ENCODE measurements around the gene CLTC. TPM values are rescaled to one million over a fixed set of nuclear protein-coding genes. Genes with fewer than 3 reads are reported as not detected.

Gene CLTC
- total and polyA plus RNA-seq, 2 of the 13 experiments (the other 11 are each of a cell fraction or from before 2014, with no cell fraction given): 134 to 283 TPM

DNA sequence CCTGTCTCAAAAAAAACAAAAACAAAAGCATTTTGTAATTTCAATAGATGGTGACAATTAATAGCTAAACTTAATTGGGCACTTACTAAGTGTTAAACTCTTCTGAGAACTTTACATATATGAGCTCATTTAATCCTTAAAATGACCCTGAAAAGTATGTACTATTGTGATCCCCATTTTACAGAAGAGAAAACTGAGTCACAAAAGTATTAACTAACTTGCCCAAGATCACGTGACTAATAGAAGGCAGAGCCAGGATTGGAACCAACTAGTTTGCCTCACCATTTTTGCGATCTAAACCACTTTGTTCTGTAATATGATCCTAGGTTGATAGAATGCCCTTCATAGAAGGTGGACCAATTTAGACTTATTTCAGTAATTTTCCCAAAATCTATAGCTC lies 114.0 kb downstream of the CLTC start:
- CTCF ChIA-PET (ENCODE audit: low intra/inter-chr PET ratio, low total read pairs): no interaction called here

GRCh38 chr17:59734226-59734625 lies 114.5 kb downstream of the CLTC start:
- FAIRE-seq (no peak), DNase-seq (ENCODE audit: low spot score) (no peak), ATAC-seq (no peak)
- in situ Hi-C loops (cut with HindIII; ENCODE audit: extremely low pct_ligation_motif_present, low pct_unique_long_range_greater_than_20kb) (no loop called here), intact Hi-C loops (cut with micrococcal nuclease; ENCODE audit: unreplicated experiment) (no loop called here)
- peaks cover 7 to 34% of the 10 kb centered on the region in 2 experiments for H3K36me3 ChIP-seq (replicated peaks in 1 of 2; ENCODE audit: control insufficient read depth in 1 of 2, insufficient read depth in 2 of 2, low read length in 2 of 2)
- WGBS (ENCODE audit: low lambda C conversion rate): 98% methylated on average over 5 of the region's 5 CpGs
- no peaks in the 10 kb centered on the region for H4K20me1 ChIP-seq (ENCODE audit: insufficient read depth, low read length)
- H2AFZ ChIP-seq (ENCODE audit: low read length): no peak overlapping the region
- peaks cover 21% of the 10 kb centered on the region for H3K79me2 ChIP-seq (ENCODE audit: insufficient read depth, low read length)
- ChIA-PET POLR2A (interaction anchor here (1.3 kb wide), 1 partner anchor 27 kb away, joined by 3 read pairs; the partner anchor contains the start of genes PTRH2 and VMP1), CTCF (ENCODE audit: low intra/inter-chr PET ratio, low total read pairs) (no interaction called here)
- BruUV-seq (replicated peaks): no TSS peak
- no peaks in the 10 kb centered on the region for H3K9me3 ChIP-seq (ENCODE audit: low read length)
- H3K4me2 ChIP-seq (ENCODE audit: low read depth, low read length): no peak overlapping the region
- no peak overlapping the region for H3K9ac ChIP-seq (ENCODE audit: insufficient read depth, low read depth, low read length)
- H3K27me3 ChIP-seq (ENCODE audit: control insufficient read depth in 1 of 2, insufficient read depth in 2 of 2, low read length in 2 of 2): no peaks in the 10 kb centered on the region
- H3K27ac ChIP-seq (ENCODE audit: extremely low read length, insufficient read depth, low read length): no peak overlapping the region
- peaks cover 12% of the 10 kb centered on the region for H3K4me1 ChIP-seq (ENCODE audit: insufficient read depth, low read length)
- H3K4me3 ChIP-seq (replicated peaks in 1 of 3; ENCODE audit: insufficient read depth in 1 of 3, low read depth in 2 of 3, low read length in 3 of 3): no peak overlapping the region
- no peak for TF ChIP-seq ZMYM4 (CRISPR knock-in tag; IDR thresholded peaks at IDR 0.05)
- TF ChIP-seq ZNF773 (CRISPR knock-in tag; IDR thresholded peaks at IDR 0.05; ENCODE audit: borderline replicate concordance): no peak
- TF ChIP-seq ZXDC (CRISPR knock-in tag; IDR thresholded peaks at IDR 0.05): no peak
- no peak for TF ChIP-seq CENPX (CRISPR knock-in tag; IDR thresholded peaks at IDR 0.05)
- TF ChIP-seq CEBPG (CRISPR knock-in tag; IDR thresholded peaks at IDR 0.05): no peak
- TF ChIP-seq ZNF781 (CRISPR knock-in tag; IDR thresholded peaks at IDR 0.05; ENCODE audit: borderline replicate concordance, not compliant biosample characterization): no peak
- TF ChIP-seq ZNF101 (CRISPR knock-in tag; IDR thresholded peaks at IDR 0.05; ENCODE audit: borderline replicate concordance, low read depth): no peak
- no peak for TF ChIP-seq MAFG (CRISPR knock-in tag; IDR thresholded peaks at IDR 0.05)
- TF ChIP-seq, protein P1, sequence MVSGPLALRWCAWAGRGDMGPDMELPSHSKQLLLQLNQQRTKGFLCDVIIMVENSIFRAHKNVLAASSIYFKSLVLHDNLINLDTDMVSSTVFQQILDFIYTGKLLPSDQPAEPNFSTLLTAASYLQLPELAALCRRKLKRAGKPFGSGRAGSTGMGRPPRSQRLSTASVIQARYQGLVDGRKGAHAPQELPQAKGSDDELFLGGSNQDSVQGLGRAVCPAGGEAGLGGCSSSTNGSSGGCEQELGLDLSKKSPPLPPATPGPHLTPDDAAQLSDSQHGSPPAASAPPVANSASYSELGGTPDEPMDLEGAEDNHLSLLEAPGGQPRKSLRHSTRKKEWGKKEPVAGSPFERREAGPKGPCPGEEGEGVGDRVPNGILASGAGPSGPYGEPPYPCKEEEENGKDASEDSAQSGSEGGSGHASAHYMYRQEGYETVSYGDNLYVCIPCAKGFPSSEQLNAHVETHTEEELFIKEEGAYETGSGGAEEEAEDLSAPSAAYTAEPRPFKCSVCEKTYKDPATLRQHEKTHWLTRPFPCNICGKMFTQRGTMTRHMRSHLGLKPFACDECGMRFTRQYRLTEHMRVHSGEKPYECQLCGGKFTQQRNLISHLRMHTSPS (CRISPR knock-in tag; IDR thresholded peaks at IDR 0.05; ENCODE audit: low read depth): no peak
- TF ChIP-seq BCL6 (CRISPR knock-in tag; IDR thresholded peaks at IDR 0.05): no peak
- TF ChIP-seq KDM2A (CRISPR knock-in tag; IDR thresholded peaks at IDR 0.05; ENCODE audit: borderline replicate concordance, low read depth): no peak

More for the DNA sequence above, 114.0 kb downstream of the CLTC start:
- H3K4me1 ChIP-seq (ENCODE audit: insufficient read depth, low read length): peaks cover 18% of the 10 kb centered on the region
- no TSS peak for BruUV-seq (replicated peaks)
- H3K27ac ChIP-seq (ENCODE audit: extremely low read length, insufficient read depth, low read length): no peak overlapping the region
- peaks cover 7 to 30% of the 10 kb centered on the region in 2 experiments for H3K36me3 ChIP-seq (replicated peaks in 1 of 2; ENCODE audit: control insufficient read depth in 1 of 2, insufficient read depth in 2 of 2, low read length in 2 of 2)
- H3K9me3 ChIP-seq (ENCODE audit: low read length): no peaks in the 10 kb centered on the region
- intact Hi-C loops (cut with micrococcal nuclease; ENCODE audit: unreplicated experiment) (no loop called here), in situ Hi-C loops (cut with HindIII; ENCODE audit: extremely low pct_ligation_motif_present, low pct_unique_long_range_greater_than_20kb) (no loop called here)
- no peak overlapping the region for H3K4me2 ChIP-seq (ENCODE audit: low read depth, low read length)
- POLR2A ChIA-PET: interaction anchor here (1.3 kb wide), 1 partner anchor 26 kb away, joined by 3 read pairs; the partner anchor contains the start of genes PTRH2 and VMP1
- no peak overlapping the region for H2AFZ ChIP-seq (ENCODE audit: low read length)
- ATAC-seq: no peak
- no peak for DNase-seq (ENCODE audit: low spot score)
- FAIRE-seq: no peak
- TF ChIP-seq ZNF546 (CRISPR knock-in tag; conservative IDR thresholded peaks at IDR 0.05) (no peak), ZNF629 (CRISPR knock-in tag; conservative IDR thresholded peaks at IDR 0.05) (peak; percentile 85)
- no peaks in the 10 kb centered on the region for H4K20me1 ChIP-seq (ENCODE audit: insufficient read depth, low read length)
- H3K27me3 ChIP-seq (ENCODE audit: control insufficient read depth in 1 of 2, insufficient read depth in 2 of 2, low read length in 2 of 2): no peaks in the 10 kb centered on the region
- H3K79me2 ChIP-seq (ENCODE audit: insufficient read depth, low read length): peaks cover 25% of the 10 kb centered on the region
- WGBS (ENCODE audit: low lambda C conversion rate): 98% methylated on average over 2 of the region's 2 CpGs
- H3K4me3 ChIP-seq (replicated peaks in 1 of 3; ENCODE audit: insufficient read depth in 1 of 3, low read depth in 2 of 3, low read length in 3 of 3): no peak overlapping the region
- H3K9ac ChIP-seq (ENCODE audit: insufficient read depth, low read depth, low read length): no peak overlapping the region
